A549 (cell line): ENCODE results near the gene SCNN1B.

ENCODE experiments used
- RNF2 ChIP-seq: fragments of 200-600 bp; sonication (generic); IDR thresholded peaks from 2 replicates; pipeline ENCODE4 v1.6.1; 2016; ENCODE audit warnings: low read depth, mild to moderate bottlenecking, antibody characterized with exemption, moderate library complexity, borderline replicate concordance
- TF ChIP-seq, protein P1 (sequence below): fragments of >200 bp; sonication (Bioruptor Twin); formaldehyde crosslinking; IDR thresholded peaks from 3 replicates; pipeline ENCODE4 v1.5.1; 2016

DNA sequence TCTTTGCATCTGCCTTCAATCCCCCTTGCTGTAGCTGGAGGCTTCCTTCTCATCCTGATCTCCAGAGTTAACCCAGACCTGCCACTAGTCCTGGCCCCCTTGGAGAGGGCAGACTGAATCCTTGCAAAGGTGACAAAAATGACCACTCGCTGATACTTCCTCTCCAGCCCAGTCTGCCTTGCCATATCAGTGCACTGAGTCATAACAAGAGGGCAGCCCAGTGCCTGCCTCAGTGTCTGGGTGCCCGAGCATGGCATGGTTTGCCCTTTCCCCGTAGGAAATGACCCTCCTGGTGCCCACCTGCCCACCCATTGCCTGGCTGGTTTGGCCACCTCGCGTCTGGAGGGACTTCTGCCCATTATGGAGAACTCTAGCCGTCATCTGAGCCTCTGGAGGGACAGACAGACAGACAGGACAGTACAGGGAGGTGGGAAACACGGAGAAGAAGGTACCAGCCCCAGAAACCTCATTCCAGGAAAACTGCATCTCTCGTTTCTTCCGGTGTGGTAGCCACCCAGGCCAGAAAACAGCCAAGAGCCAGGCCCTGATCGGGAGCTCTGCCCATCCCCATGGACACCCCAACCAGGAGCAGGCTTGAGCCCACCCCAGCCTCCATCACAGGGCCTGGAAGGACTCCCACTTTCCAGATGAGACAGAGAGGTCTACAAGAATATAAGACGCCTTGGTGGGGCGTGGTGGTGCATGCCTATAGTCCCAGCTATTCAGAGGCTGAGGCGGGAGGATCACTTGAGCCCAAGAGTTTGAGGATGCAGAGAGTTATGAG is 71.5 kb downstream of the SCNN1B start:
- TF ChIP-seq RNF2, result no peak
- TF ChIP-seq, protein P1, sequence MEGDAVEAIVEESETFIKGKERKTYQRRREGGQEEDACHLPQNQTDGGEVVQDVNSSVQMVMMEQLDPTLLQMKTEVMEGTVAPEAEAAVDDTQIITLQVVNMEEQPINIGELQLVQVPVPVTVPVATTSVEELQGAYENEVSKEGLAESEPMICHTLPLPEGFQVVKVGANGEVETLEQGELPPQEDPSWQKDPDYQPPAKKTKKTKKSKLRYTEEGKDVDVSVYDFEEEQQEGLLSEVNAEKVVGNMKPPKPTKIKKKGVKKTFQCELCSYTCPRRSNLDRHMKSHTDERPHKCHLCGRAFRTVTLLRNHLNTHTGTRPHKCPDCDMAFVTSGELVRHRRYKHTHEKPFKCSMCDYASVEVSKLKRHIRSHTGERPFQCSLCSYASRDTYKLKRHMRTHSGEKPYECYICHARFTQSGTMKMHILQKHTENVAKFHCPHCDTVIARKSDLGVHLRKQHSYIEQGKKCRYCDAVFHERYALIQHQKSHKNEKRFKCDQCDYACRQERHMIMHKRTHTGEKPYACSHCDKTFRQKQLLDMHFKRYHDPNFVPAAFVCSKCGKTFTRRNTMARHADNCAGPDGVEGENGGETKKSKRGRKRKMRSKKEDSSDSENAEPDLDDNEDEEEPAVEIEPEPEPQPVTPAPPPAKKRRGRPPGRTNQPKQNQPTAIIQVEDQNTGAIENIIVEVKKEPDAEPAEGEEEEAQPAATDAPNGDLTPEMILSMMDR, result no peak
